Transverse colon (tissue), 4 donors: ENCODE data around the gene PIP5K1B. TPM values are rescaled to one million over a fixed set of nuclear protein-coding genes. Genes with fewer than 3 reads are reported as not detected.

Experiments used
- DNase-seq: peaks from one replicate; pipeline ENCODE4 v3.0.0-alpha.2; 2019
- H3K27ac ChIP-seq, 4 donors: fragments of 200-600 bp; sonication (generic); 2 replicates each; pipeline ENCODE4 v1.5.1; 2016 to 2018; ENCODE audit warnings: inconsistent platforms in 4 of 4
- H3K27me3 ChIP-seq: fragments of 200-600 bp; sonication (generic); 2 replicates; pipeline ENCODE4 v1.5.1; 2017; ENCODE audit warnings: inconsistent platforms
- H3K36me3 ChIP-seq, 4 donors: fragments of 200-600 bp; sonication (generic); 2 replicates each; pipeline ENCODE4 v1.5.1; 2017 to 2019; ENCODE audit warnings: inconsistent platforms in 4 of 4
- H3K4me1 ChIP-seq, 4 donors: fragments of 200-600 bp; sonication (generic); 2 replicates each; pipeline ENCODE4 v1.5.1; 2017 to 2020; ENCODE audit warnings: inconsistent platforms in 4 of 4
- H3K4me3 ChIP-seq, 4 donors: fragments of 200-600 bp; sonication (generic); 1 replicate in 1 of 4; 2 replicates in 3 of 4; pipeline versions ENCODE4 v1.5.1 to v1.6.1; 2017 to 2019; ENCODE audit warnings: inconsistent platforms in 4 of 4
- H3K9me3 ChIP-seq, 2 donors: fragments of 200-600 bp; sonication (generic); 2 replicates each; pipeline ENCODE4 v1.5.1; 2017 to 2019; ENCODE audit warnings: inconsistent platforms in 2 of 2
- CTCF ChIP-seq, 5 experiments: fragments of 200-600 bp in 3 of 5; fragments of 450-650 bp in 2 of 5; sonication (generic) in 3 of 5; IDR thresholded peaks; 1 replicate in 2 of 5; 2 replicates in 3 of 5; pipeline ENCODE4 v1.5.1; 2016 to 2017; ENCODE audit warnings: antibody characterized with exemption in 5 of 5, inconsistent platforms in 3 of 5, mild to moderate bottlenecking in 2 of 5, moderate library complexity in 1 of 5
- EP300 ChIP-seq: sonication (generic); formaldehyde crosslinking; IDR thresholded peaks from one replicate; pipeline ENCODE4 v1.6.1; 2017; ENCODE audit warnings: antibody characterized with exemption, low read depth
- POLR2A ChIP-seq: fragments of 450-650 bp; IDR thresholded peaks from one replicate; pipeline ENCODE4 v1.6.1; 2016; ENCODE audit warnings: antibody characterized with exemption, mild to moderate bottlenecking, moderate library complexity
- POLR2AphosphoS5 ChIP-seq, 3 donors: sonication (generic); formaldehyde crosslinking; IDR thresholded peaks; one replicate each; pipeline ENCODE4 v1.6.1; 2016; ENCODE audit warnings: antibody characterized with exemption in 3 of 3
- WGBS, 2 donors: methylation state at CpG; one replicate each; pipeline ENCODE4 v1.1.5; 2018; ENCODE audit warnings: low coverage in 1 of 2; 5-methylcytosine and 5-hydroxymethylcytosine counted together
- in situ Hi-C, 4 donors: fragments of 200-750 bp; cut with MboI; loops; one replicate each; pipeline versions ENCODE4 v1.15.0 to v1.15.1; 2017; ENCODE audit warnings: low sequenced_read_pairs in 3 of 4, low pct_ligation_motif_present in 1 of 4, low pct_unique_long_range_greater_than_20kb in 1 of 4
- intact Hi-C: fragments of 100-400 bp; cut with DNase I; formaldehyde crosslinking; loops from one replicate; pipeline ENCODE4 v1.15.1; 2023; ENCODE audit warnings: low total_unique reads
- total RNA-seq, 4 donors: library from RNA; depleted of rRNA; stranded (reverse); fragments of >200 nt; gene quantifications; one replicate each; pipeline ENCODE4 v1.1.0, GENCODE V29; 2016

PIP5K1B gene
- total RNA-seq, 4 donors from 2014 or later: 45.6 to 104 (median 76.0) TPM

DNA sequence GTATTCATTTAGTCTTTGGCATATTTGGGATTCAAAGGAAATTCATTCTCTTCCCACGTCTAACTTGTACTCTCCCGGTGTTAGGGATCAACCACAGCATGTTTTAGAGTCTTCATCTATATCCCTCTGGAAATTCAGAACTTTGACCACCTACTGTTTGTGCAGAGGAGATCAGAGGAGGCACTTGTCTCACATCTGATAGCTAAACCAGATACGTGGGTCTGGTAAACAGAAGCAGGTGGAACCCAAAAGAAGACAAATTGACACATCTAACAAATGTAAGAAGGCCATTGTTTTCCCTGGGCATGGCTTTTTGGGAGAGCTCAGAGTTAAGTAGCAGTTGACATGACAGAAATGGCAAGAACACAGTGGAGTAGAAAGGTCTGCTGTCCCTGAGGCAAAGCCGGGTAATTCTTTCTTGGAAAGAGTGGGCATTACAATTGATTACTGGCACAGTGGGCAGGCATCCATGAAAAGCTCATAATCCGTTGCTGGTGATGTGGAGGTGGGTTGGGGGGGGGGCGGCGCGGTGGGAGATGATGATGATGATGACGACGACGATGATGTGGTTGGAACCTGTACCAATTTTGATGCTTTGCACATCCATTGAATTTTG, 27.5 kb downstream of the PIP5K1B start:
- Histone ChIP-seq H3K9me3 (no peaks in the 10 kb centered on the region), H3K4me1 (peaks cover 3 to 76% (median 26%) of the 10 kb centered on the region in 4 donors), H3K27ac (peak overlapping the region; percentile 67 to 80 (median 75)), H3K27me3 (no peaks in the 10 kb centered on the region), H3K4me3 (no peak overlapping the region), H3K36me3 (no peaks in the 10 kb centered on the region)
- DNase-seq: no peak
- TF ChIP-seq EP300: no peak
- no peak for TF ChIP-seq POLR2A
- TF ChIP-seq POLR2AphosphoS5 (IDR thresholded peaks at IDR 0.05): no peak
- TF ChIP-seq CTCF (IDR thresholded peaks at IDR 0.05): no peak
- WGBS, 2 donors: 70% methylated on average over 6 to 11 of the region's 11 CpGs
- in situ Hi-C loops (no loop called here), intact Hi-C loops (no loop called here)

DNA sequence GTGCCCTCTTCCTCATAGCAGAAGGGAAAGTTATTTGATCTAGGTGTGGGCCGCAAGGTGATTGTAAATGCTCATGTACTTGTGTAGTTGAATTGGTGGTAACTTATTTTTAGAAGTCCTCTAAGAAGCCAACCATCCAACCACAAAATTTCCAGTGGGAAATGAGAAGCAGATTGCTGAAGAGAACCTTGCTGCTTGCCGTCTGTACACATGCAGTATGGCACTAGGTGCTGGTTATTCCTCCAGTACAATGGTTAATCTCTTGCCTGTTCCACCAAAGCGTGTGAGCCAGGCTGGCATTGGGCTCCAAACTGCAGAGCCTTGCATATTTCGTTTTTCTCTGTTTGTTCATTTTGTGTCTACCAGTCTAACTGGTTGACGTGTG, 28.0 kb downstream of the PIP5K1B start:
- Histone ChIP-seq H3K27ac (peak overlapping the region; percentile 67 to 80 (median 75)), H3K27me3 (no peaks in the 10 kb centered on the region), H3K4me3 (no peak overlapping the region), H3K36me3 (no peaks in the 10 kb centered on the region), H3K4me1 (peaks cover 3 to 81% (median 26%) of the 10 kb centered on the region in 4 donors), H3K9me3 (no peaks in the 10 kb centered on the region)
- DNase-seq: no peak
- in situ Hi-C loops (no loop called here), intact Hi-C loops (no loop called here)
- WGBS, 2 donors: 78 to 83% methylated on average over 3 to 5 of the region's 5 CpGs
- TF ChIP-seq EP300: no peak

DNA sequence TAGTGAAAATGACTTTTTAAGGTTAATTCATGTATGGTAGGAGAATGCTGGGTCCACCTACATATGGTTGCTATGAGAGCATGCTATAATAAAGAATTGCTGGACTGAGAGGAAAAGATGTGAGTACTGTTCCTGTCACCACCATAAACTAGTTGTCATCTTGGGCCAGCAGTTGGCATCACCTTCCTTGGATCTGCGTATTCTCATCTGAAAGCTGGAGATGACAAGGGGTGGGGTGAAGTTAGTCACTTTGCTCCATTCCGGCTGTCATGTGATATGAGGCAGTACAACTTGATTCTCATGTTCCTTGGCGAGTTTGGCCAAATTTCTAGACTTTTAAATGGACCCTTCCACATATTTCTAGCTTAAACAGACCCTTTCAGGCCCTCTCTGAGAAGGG, 33.3 kb downstream of the PIP5K1B start:
- Histone ChIP-seq H3K27ac (peak overlapping the region; percentile 79 to 91 (median 85)), H3K36me3 (no peaks in the 10 kb centered on the region), H3K4me1 (peaks cover 14 to 80% (median 36%) of the 10 kb centered on the region in 4 donors), H3K4me3 (no peak overlapping the region), H3K9me3 (no peaks in the 10 kb centered on the region), H3K27me3 (no peaks in the 10 kb centered on the region)
- TF ChIP-seq POLR2A: no peak
- TF ChIP-seq POLR2AphosphoS5 (IDR thresholded peaks at IDR 0.05): no peak
- TF ChIP-seq CTCF (IDR thresholded peaks at IDR 0.05): no peak
- no peak for TF ChIP-seq EP300
- intact Hi-C loops (no loop called here), in situ Hi-C loops (no loop called here)
- no peak for DNase-seq
- WGBS, 2 donors: 83% methylated on average over 3 of the region's 3 CpGs; no CpG with 5 or more reads in 1 of the 2 donors

DNA sequence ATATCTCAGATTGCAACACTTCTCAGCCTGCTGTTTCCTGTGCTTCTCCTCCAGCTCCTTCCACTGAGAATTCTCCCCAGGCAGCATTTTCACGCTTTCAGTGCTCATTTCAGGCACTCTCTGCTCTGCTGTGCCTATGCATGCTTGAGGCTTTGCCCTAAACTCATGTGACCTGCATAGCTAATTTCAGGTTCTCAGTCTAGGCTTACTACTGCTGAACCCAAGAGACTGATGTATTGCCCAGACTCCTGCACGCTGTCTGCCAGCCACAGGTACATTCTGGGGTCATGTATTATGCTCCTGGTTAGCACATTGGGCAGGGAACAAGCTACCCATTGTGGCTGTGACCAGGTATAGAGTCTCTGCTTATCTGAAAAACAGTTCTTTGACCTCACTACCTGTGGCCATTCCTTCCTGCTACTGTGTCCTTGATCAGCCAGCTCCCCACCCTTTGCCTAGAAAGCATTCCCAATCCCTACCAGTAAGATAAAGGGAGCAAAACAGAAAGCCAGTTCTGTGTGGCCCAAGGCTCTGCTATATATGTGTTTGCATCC, 34.7 kb downstream of the PIP5K1B start:
- 32% methylated on average over 2 of the region's 2 CpGs; no CpG with 5 or more reads in 1 of the 2 donors for WGBS, 2 donors
- DNase-seq: peak; percentile 66
- in situ Hi-C loops (no loop called here), intact Hi-C loops (no loop called here)
- no peaks in the 10 kb centered on the region for H3K27me3 ChIP-seq
- H3K4me1 ChIP-seq: peaks cover 14 to 70% (median 34%) of the 10 kb centered on the region in 4 donors
- TF ChIP-seq POLR2AphosphoS5 (IDR thresholded peaks at IDR 0.05) (peak in 2 of 3 donors; percentile 58 to 74), CTCF (IDR thresholded peaks at IDR 0.05) (no peak), POLR2A (peak; percentile 54), EP300 (no peak)
- no peaks in the 10 kb centered on the region for H3K9me3 ChIP-seq
- peak overlapping the region; percentile 79 to 91 (median 85) for H3K27ac ChIP-seq
- no peaks in the 10 kb centered on the region for H3K36me3 ChIP-seq
- peak overlapping the region in 2 of 4 donors; percentile 13 to 33 for H3K4me3 ChIP-seq
